HPDE6-E6E7 (cell line): ENCODE results near the gene FAM43B.
A peak's percentile ranks its signal among the peaks of the same experiment; 100 is the strongest.

Experiments
- DNase-seq: peaks from one replicate; pipeline ENCODE4 v3.0.0; 2011; ENCODE audit warnings: missing footprints; ENCODE audit errors: extremely low spot score

The FAM43B gene

GRCh38 chr1:20552728-20553445 is 514 bp downstream of the FAM43B start:
- DNase-seq = no peak

- no peak for DNase-seq
These were observed 2.8 kb downstream of the FAM43B start for GRCh38 chr1:20555025-20555757.

DNA sequence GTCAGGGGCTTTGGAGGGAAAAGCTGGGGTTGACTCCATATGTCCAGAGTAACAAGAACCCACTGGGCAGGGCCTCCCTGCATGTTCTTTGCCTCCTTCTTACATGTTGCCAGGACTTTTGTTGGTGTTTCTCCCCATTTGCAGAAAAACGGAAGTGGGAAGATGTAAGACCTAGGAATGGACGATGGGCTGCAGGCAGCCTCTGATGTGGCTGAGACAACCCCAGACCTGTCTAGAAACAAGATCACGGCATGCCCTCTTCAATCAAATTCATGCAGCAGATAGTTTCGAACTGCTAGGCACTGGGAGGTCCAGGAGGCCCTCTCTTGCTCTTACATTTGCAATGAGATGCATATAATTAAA is 3.4 kb downstream of the FAM43B start:
- no peak for DNase-seq

DNA sequence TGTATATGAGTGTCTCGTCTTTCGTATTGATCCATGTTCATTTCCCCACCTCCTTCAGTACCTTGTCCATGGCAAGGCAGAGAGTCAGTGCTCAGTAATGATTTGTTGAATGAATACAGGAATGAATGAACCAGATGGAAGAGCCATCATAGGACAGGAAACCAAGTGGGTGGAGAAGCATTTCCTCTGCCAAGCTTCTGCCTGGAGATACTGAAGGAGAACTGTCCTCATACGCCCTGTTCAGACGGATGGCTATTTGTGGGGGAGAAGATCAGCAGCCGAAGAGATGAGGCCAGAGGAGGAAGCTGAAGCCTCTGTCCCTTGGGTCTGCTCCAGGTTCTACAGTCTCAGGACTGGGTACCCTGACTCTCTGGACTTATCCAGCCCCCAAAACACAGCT is 5.8 kb downstream of the FAM43B start:
- DNase-seq = no peak

DNA sequence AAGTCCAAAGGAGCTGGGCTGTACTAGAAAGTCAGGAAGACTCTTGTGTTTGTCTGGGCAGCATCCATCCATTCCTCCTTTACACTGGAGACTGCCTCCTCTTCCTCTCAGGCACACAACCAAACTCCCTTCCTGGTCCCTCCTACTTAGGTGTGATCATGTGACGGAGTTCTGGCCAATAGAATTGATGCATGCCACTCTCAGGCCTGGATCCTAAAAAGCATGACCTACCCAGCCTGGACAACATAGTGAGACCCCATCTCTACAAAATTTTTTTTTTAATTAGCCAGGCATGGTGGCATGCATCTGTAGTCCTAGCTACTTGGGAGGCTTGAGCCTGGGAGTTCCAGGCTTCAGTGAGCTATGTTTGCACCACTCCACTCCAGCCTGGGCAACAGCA is 8.6 kb downstream of the FAM43B start:
- DNase-seq = no peak

DNA sequence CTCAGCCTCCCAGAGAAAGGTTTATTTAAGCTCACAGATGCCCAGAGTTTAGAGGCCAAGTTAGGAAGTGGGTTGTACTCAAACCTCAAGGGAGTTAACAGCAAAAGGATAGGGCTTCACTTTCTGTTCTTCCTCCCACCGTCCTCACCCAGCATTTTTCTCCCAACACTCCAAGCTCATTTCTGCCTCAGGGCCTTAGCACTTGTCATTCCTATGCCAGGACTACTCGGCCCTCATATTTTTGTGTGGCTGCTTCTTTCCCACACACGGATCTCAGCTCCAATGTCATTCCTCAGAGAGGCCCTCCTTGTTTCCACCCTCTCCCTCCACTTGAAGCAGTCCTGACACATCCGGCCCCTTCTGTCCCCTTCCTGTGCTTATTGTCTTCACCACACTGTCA is 12.9 kb downstream of the FAM43B start:
- DNase-seq = no peak

DNA sequence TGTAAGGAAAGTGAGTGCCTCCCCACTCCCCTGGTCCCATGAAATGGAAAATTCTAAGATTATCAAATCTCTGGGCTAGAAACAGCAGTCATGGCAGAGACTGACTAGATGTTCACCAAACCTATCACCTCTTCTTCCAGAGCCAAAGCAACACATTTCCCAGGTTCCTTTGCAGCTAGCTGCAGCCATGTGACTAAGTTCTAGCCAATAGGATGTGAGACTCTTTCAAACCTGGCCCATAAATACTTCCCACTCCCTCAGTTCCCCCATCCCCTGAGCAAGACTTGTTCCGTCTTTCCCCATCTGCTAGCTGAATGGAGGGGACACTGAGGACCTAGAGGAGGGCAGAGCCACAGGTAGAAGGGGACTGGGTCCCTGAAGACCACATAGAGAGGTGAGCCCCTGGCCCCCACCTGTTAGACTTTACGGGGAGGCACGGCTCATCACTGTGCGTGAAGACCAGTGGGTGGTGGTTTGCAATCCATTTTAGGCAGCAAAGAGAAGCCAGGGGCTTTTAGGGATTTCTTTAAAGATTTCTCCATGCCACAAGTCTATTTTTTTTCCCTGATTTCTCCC is 17.2 kb downstream of the FAM43B start:
- DNase-seq = no peak

GRCh38 chr1:20571427-20571826 is 19.1 kb downstream of the FAM43B start:
- DNase-seq = no peak

GRCh38 chr1:20573987-20574386 is 21.6 kb downstream of the FAM43B start:
- DNase-seq = no peak

- DNase-seq = peak; percentile 46
These were observed 22.5 kb downstream of the FAM43B start for GRCh38 chr1:20574686-20575540.

DNA sequence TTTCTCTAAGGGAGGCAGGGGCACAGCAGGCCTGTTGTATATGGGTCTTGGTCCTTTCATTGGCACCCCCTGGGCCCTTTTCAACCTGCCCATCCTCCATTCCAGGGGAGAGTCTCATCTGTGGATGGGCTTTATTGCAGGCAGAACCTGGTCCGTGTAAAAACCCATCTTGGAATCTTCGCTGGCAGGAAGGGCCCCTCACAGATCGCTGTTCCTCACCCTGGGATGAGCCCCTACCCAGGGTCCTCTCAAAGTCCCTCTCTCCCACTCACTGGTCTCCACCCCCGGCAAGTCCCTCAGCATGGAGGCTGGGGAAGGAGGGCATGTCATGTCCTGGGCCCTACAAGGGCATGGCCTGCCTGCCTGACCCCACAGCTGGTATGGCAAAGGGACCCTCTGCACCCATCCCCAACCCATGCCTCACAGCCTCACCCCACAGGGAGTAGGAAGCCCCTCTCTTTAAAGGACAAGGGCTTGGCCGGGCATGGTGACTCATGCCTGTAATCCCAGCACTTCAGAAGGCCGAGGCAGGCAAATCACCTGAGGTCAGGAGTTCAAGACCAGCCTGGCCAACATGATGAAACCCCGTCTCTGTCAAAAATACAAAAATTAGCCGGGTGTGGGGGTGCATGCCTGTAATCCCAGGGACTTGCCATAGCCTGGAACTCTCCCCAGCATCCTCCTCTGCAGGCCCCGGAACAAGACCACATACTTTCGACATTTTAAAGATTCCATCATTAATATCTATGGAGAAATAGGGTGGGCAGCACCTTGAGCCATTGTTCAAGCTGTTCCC is 23.4 kb downstream of the FAM43B start:
- DNase-seq = no peak

DNA sequence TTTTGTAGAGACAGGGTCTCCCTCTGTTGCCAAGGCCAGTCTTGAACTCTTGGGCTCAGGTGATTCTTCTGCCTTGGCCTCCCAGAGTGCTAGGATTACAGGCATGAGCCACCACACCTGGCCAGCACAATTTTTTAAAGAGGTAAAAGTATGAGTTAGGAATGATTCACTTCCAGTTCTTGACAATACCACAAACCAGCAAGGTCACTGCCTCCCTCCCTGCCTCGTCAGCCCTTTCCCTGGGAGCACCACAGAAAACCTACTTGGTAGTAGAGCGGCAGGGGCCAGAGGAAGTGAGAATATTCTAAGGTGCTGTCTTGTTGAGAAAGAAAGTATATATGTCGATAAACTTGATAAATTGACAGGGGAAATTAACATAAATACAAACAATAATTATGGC is 25.7 kb downstream of the FAM43B start:
- no peak for DNase-seq

DNA sequence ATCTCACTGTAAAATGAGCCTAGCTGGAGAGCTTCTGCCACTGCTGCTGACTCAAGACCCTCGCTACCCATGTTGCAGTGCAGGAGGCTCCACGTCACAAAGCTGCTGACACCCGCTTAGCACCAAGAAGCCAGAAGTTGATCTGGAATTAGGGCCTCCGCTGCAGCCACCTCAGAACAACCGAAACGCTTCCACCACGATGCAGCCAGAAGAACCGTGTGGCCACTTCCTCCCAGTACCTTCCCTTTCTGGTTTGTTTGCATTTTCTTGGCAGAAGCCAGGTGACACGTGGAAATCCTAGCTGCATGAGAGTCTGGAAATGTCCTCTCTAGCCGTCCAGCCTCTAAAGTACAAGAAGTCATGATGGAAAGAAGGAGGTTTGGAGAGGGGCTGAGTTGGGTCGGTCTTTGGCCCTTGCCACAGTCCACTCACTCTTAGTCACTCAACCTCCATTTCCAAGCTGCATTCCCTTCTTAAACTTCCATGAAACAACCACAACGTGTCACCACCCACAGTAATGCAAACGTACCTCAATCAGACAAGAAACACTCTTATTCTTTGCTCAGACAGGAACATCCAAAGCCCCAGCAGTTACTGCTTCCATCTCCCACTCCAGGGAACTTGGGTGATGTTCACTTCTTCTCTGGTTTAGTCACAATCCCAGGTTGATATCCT is 26.5 kb downstream of the FAM43B start:
- no peak for DNase-seq

GRCh38 chr1:20584890-20585289 is 32.5 kb downstream of the FAM43B start:
- no peak for DNase-seq

DNA sequence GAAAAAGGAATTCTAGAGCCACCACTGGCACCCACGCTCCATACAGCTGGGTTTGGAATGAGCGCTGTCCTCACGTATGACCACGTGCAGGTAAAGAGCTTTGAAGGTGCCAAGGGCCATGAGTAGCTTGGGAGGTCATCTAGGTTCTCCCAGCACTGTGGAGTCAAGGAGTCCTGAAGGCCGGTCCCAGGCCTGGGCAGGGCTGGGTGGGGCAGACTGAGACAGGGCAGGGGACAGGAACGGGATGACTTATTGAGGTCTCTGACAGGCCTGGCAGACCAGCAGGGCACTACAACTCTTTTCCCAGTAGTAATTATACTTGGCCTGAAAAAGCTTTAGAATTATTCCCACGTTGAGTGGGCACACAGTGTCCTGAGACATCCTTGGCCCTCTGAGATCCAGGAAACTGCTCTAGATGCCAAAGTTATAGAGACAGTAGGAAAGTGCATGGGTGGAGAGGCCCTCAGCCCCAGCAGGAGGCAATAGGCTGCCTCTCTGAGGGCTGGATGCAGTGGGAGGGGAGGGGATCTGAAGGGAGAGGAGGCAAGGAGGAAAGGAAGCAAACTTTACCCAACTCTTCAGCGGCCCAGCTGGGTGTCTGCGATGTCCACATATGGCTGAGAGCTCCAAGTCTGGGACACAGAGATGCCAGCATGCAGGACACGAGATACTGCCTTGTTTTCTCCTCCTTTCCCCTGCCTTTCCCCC is 34.7 kb downstream of the FAM43B start:
- no peak for DNase-seq

DNA sequence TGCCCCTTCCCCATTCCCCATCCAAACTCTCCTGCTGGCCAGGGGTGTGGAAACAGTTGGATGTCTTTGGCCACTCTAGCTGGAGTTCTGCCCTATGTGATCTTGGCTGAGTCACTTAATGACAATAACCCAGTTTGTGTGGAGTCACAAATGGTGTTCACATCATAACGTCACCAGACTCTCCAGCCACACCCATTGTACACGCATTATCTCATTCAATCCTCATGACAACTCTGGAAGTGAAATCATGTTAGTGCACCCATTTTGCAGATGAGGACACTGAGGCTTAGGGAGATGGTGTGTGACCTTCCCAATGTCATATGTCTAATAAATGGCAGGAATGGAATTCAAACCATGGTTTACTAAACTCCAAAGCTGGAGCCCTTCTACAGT is 35.3 kb downstream of the FAM43B start:
- DNase-seq = no peak

GRCh38 chr1:20588634-20589225 is 36.4 kb downstream of the FAM43B start, which contains the start of gene CDA:
Gene CDA, plus strand, starts transcription at chr1:20589097. Its CDS starts 33 bp downstream, at chr1:20589130.
- peak; percentile 76 for DNase-seq

DNA sequence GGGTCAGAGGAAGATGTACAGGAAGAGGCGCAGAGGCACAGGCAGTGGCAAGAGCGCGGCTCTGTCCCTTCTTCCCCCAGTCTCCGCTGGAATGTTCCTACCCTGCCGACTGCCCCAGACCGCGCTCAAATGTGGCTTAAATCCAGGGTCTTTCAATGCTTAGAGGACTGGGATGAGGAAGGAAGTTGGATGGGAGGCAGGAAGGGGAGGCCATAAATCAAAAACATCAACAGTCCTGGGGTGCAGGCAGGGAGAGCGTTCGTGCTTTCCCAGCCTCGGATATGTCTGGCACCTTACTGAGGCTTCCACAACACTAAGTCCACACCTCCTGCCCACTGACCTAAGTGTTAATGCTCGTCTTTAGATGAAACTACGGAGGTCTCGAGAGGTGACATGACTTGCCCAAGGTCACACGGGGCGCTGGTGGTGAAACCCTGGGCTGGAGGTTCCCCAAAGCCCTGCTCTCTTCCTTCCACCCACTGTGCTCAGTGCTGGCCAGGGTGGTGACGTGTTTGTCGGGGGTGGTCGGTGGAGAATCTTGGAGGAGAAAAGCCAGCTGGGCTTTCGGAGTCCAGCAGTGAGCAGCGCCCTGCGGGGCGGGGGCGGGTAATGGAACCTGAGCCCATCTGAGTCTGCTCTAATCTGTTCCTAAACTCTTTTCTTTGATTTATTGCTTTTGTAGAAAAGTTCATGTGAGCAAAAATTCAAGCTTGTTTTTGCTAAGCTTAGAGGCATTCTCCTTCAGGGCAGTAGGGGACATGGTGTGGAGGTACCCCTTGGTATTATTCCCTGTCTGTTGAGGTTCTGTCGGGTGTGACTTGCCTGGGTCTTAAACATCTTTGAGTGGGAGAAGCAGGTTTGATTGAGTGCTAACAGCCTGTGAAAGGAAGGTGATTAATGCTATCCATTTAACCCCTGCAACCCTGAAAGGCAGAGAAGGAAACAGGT is 37.2 kb downstream of the FAM43B start:
- no peak for DNase-seq
